ENCODE data around the gene PRKCH. TPM values are rescaled to one million over a fixed set of nuclear protein-coding genes. Genes with fewer than 3 reads are reported as not detected.

PRKCH gene
- total and polyA plus RNA-seq, 2 experiments from 2014 or later, result 2.4 to 3.5 TPM

DNA sequence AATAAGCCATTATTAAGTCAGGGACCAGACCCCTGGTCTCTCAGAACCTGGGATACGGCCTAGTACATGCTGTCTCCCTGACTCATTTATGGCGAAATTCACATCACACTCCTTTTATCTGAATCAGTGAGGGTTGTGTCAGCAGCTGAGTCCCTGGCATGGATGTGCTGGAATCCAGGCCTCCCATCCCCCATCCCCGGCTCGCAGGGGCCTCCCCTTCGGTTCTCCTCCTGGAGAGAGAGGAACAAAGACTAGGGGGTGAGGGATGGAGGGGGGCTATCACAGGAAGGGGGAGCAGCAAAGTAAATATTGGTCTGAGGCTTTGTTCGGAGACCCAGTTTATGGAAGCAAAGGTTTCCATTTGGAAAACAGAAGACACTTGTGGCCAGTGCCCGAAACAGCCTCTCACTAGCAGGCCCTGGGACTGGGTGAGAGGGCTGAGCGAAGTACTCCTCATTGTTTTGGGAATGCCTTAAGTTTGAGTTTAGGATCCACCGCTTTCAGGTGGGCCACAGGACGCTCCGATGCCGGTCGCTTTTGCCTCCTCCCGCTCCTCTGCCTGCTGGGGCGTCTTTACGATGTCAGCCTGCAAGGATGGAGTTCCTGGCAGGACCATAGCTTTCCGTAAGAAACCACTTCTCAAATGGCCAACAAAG, 145.0 kb downstream of the PRKCH start:
- peaks cover 61% of the 10 kb centered on the region for H3K4me1 ChIP-seq (ENCODE audit: insufficient read depth)
- no peaks in the 10 kb centered on the region for H4K20me1 ChIP-seq (ENCODE audit: insufficient read depth)
- H3K27me3 ChIP-seq (replicated peaks; ENCODE audit: insufficient read depth), result no peaks in the 10 kb centered on the region
- peaks cover 98% of the 10 kb centered on the region for H3K79me2 ChIP-seq (ENCODE audit: insufficient read depth)
- peak; percentile 96 for DNase-seq
- H3F3A ChIP-seq (ENCODE audit: insufficient read depth), result peaks cover 46% of the 10 kb centered on the region
- WGBS, 2 experiments (ENCODE audit: low coverage in 1 of 2, low lambda C conversion rate in 2 of 2, missing lambda C conversion rate in 2 of 2), result 54 to 60% methylated on average over 16 to 17 of the region's 17 CpGs
- TF ChIP-seq EZH2phosphoT487 (IDR thresholded peaks at IDR 0.05; ENCODE audit: insufficient read depth, low read depth), result no peak
- no peak for TF ChIP-seq EZH2 (IDR thresholded peaks at IDR 0.05; ENCODE audit: insufficient read depth, poor library complexity, severe bottlenecking)
- H2AFZ ChIP-seq, result no peak overlapping the region
- no peaks in the 10 kb centered on the region for H3K36me3 ChIP-seq (ENCODE audit: low read depth)
- no peaks in the 10 kb centered on the region for H3K9me3 ChIP-seq (ENCODE audit: low read depth)
- in situ Hi-C loops (cut with MboI), result loop anchor here (25.0 kb wide), 1 partner anchor 296 kb away; the partner anchor contains the start of gene SNAPC1
- peak overlapping the region; percentile 64 for H3K9ac ChIP-seq
- H3K4me3 ChIP-seq, result no peak overlapping the region
- peak overlapping the region; percentile 85 for H3K27ac ChIP-seq
- no peaks in the 10 kb centered on the region for H3K9me2 ChIP-seq (ENCODE audit: insufficient read depth)
- H3K4me2 ChIP-seq (ENCODE audit: unreplicated experiment), result peak overlapping the region; percentile 66

DNA sequence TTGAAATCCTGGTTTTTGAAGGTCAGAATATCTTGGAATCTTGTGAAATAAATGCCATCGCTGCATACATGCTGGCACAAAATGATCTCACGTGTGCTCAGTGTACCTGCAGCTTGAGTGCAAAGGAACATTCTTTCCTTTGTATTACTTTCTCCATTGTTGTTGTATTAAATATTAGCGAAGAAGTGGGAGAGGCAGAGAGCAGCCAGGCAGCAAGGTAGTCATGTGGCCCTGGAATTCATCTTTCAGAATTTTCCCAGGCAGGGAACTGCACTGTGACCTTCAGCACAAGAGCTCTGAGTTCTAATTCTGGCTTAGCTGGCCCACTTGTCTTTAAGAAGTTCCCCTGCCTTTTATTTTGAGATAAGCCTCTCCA, 145.5 kb downstream of the PRKCH start:
- Histone ChIP-seq H3K36me3 (ENCODE audit: low read depth) (no peaks in the 10 kb centered on the region), H4K20me1 (ENCODE audit: insufficient read depth) (no peaks in the 10 kb centered on the region), H3K4me1 (ENCODE audit: insufficient read depth) (peaks cover 62% of the 10 kb centered on the region), H3K9ac (no peak overlapping the region), H3K79me2 (ENCODE audit: insufficient read depth) (peaks cover 96% of the 10 kb centered on the region), H3K27ac (peak overlapping the region; percentile 85), H2AFZ (no peak overlapping the region), H3K4me3 (no peak overlapping the region), H3K27me3 (replicated peaks; ENCODE audit: insufficient read depth) (no peaks in the 10 kb centered on the region), H3F3A (ENCODE audit: insufficient read depth) (peaks cover 50% of the 10 kb centered on the region), H3K9me3 (ENCODE audit: low read depth) (no peaks in the 10 kb centered on the region), H3K9me2 (ENCODE audit: insufficient read depth) (no peaks in the 10 kb centered on the region), H3K4me2 (ENCODE audit: unreplicated experiment) (peak overlapping the region; percentile 66)
- no peak for TF ChIP-seq EZH2 (IDR thresholded peaks at IDR 0.05; ENCODE audit: insufficient read depth, poor library complexity, severe bottlenecking)
- TF ChIP-seq EZH2phosphoT487 (IDR thresholded peaks at IDR 0.05; ENCODE audit: insufficient read depth, low read depth), result no peak
- 95 to 100% methylated on average over 3 of the region's 3 CpGs for WGBS, 2 experiments (ENCODE audit: low coverage in 1 of 2, low lambda C conversion rate in 2 of 2, missing lambda C conversion rate in 2 of 2)
- in situ Hi-C loops (cut with MboI), result loop anchor here (25.0 kb wide), 1 partner anchor 295 kb away; the partner anchor contains the start of gene SNAPC1
- no peak for DNase-seq

DNA sequence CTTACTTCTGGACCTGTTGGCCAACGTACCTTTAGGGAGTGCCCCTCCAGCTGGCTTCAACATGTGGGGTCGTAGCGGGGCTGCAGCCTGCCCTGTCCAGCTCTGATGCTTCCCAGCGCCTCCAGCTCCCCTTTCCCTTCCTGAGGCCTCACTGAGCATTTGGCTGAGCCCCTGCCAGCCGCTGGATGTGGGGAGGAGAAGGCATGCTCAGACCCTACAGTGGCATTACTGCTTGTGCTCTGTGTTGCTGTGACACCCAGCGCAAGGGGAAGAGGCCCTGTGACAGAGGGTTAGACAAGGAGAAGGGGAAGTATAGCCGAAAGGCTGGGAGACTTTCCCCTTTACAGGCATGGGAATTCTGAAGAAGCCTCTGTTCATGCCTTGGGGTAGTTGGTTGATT, 145.9 kb downstream of the PRKCH start:
- no peak overlapping the region for H2AFZ ChIP-seq
- no peak for DNase-seq
- no peaks in the 10 kb centered on the region for H4K20me1 ChIP-seq (ENCODE audit: insufficient read depth)
- WGBS, 2 experiments (ENCODE audit: low coverage in 1 of 2, low lambda C conversion rate in 2 of 2, missing lambda C conversion rate in 2 of 2), result 98 to 100% methylated on average over 7 of the region's 7 CpGs
- no peak overlapping the region for H3K9ac ChIP-seq
- H3K9me2 ChIP-seq (ENCODE audit: insufficient read depth), result no peaks in the 10 kb centered on the region
- H3K9me3 ChIP-seq (ENCODE audit: low read depth), result no peaks in the 10 kb centered on the region
- peaks cover 59% of the 10 kb centered on the region for H3K4me1 ChIP-seq (ENCODE audit: insufficient read depth)
- H3K4me3 ChIP-seq, result no peak overlapping the region
- in situ Hi-C loops (cut with MboI), result loop anchor here (25.0 kb wide), 1 partner anchor 295 kb away; the partner anchor contains the start of gene SNAPC1
- TF ChIP-seq EZH2phosphoT487 (IDR thresholded peaks at IDR 0.05; ENCODE audit: insufficient read depth, low read depth), result no peak
- no peak for TF ChIP-seq EZH2 (IDR thresholded peaks at IDR 0.05; ENCODE audit: insufficient read depth, poor library complexity, severe bottlenecking)
- no peaks in the 10 kb centered on the region for H3K27me3 ChIP-seq (replicated peaks; ENCODE audit: insufficient read depth)
- no peak overlapping the region for H3K27ac ChIP-seq
- H3K79me2 ChIP-seq (ENCODE audit: insufficient read depth), result peaks cover 92% of the 10 kb centered on the region
- H3K4me2 ChIP-seq (ENCODE audit: unreplicated experiment), result no peak overlapping the region
- peaks cover 49% of the 10 kb centered on the region for H3F3A ChIP-seq (ENCODE audit: insufficient read depth)
- no peaks in the 10 kb centered on the region for H3K36me3 ChIP-seq (ENCODE audit: low read depth)

DNA sequence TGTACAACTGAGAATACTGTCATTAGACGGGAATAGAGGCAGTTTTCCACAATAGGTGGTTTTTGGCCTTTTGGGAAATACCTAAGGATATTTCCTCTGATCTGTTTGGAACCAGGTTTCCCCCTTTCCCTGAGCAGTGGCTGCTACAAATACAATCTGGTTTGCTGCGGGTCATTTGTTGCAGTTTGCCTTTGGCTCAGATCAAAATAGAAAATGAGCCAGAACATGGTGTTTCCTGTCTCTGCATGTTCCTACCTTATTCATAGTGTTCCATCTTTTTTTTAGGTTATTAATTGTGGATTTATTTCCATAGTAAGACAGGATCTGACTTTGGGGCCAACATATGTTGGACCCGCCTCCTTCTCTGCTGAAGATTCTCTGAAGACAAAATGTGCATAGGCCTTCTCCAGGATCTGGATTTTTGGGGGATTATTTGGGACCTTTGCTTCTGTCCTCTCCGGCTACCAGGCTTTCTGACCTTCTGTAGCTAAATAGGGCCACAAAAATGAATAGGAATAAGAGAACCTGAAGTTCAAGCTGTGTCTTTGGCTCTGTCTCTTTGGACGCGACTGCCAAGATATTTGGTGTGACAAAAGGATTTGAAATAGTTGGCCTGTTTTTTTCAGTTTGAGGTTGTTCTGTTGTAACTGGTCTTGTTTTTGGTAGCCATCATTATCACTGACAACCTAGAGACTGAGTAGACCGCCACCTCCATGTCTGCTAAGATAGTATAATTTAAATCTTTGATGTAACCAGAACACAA, 146.9 kb downstream of the PRKCH start:
- TF ChIP-seq EZH2phosphoT487 (IDR thresholded peaks at IDR 0.05; ENCODE audit: insufficient read depth, low read depth), result no peak
- H3K4me3 ChIP-seq, result no peak overlapping the region
- no peaks in the 10 kb centered on the region for H3K9me3 ChIP-seq (ENCODE audit: low read depth)
- H3K79me2 ChIP-seq (ENCODE audit: insufficient read depth), result peaks cover 88% of the 10 kb centered on the region
- 94 to 97% methylated on average over 7 of the region's 7 CpGs for WGBS, 2 experiments (ENCODE audit: low coverage in 1 of 2, low lambda C conversion rate in 2 of 2, missing lambda C conversion rate in 2 of 2)
- peaks cover 59% of the 10 kb centered on the region for H3K4me1 ChIP-seq (ENCODE audit: insufficient read depth)
- H4K20me1 ChIP-seq (ENCODE audit: insufficient read depth), result no peaks in the 10 kb centered on the region
- H3K4me2 ChIP-seq (ENCODE audit: unreplicated experiment), result no peak overlapping the region
- H3K9me2 ChIP-seq (ENCODE audit: insufficient read depth), result no peaks in the 10 kb centered on the region
- H3F3A ChIP-seq (ENCODE audit: insufficient read depth), result peaks cover 48% of the 10 kb centered on the region
- no peak for DNase-seq
- no peak overlapping the region for H2AFZ ChIP-seq
- in situ Hi-C loops (cut with MboI), result loop anchor here (25.0 kb wide), 1 partner anchor 294 kb away; the partner anchor contains the start of gene SNAPC1
- no peak overlapping the region for H3K27ac ChIP-seq
- H3K36me3 ChIP-seq (ENCODE audit: low read depth), result no peaks in the 10 kb centered on the region
- no peaks in the 10 kb centered on the region for H3K27me3 ChIP-seq (replicated peaks; ENCODE audit: insufficient read depth)
- no peak overlapping the region for H3K9ac ChIP-seq

Data from GM23248 (cell line).